Activated T-helper 2 cell treated with anti-CD3 and anti-CD28 coated beads, Interferon-gamma antibody, Interleukin-2, Interleukin-4, amounts not matched to agents 10 μg/mL and 5 μg/mL and 100 μg/mL, durations not matched to agents 14 hours and 24 hours and 36 hours (primary cell): ENCODE measurements around the gene ABCA2. TPM values are rescaled to one million over a fixed set of nuclear protein-coding genes. Genes with fewer than 3 reads are reported as not detected.
"Not testable (repeated sequence)": the region's sequence is repeated elsewhere in the genome, so short reads cannot be mapped to it uniquely, and the experiment has no call there.

ENCODE experiments used
- DNase-seq: peaks from one replicate; pipeline ENCODE4 v3.0.0; 2021; ENCODE audit warnings: low spot score
- H3K27ac Mint-ChIP-seq: one replicate; pipeline ENCODE4 v1.8.0; 2021; ENCODE audit warnings: mixed read lengths
- H3K27me3 Mint-ChIP-seq: one replicate; pipeline ENCODE4 v1.8.0; 2021; ENCODE audit warnings: low read depth, mixed read lengths
- H3K36me3 Mint-ChIP-seq: one replicate; pipeline ENCODE4 v1.8.0; 2021; ENCODE audit warnings: low read depth, mixed read lengths
- H3K4me1 Mint-ChIP-seq: one replicate; pipeline ENCODE4 v1.8.0; 2021; ENCODE audit warnings: low read depth, mixed read lengths
- H3K4me3 Mint-ChIP-seq: one replicate; pipeline ENCODE4 v1.8.0; 2021; ENCODE audit warnings: low read depth, mild to moderate bottlenecking, moderate library complexity, mixed read lengths
- H3K9me3 Mint-ChIP-seq: one replicate; pipeline ENCODE4 v1.8.0; 2021; ENCODE audit warnings: mixed read lengths
- intact Hi-C: fragments of 100-400 bp; cut with micrococcal nuclease; formaldehyde crosslinking; loops from one replicate; pipeline ENCODE4 v1.15.1; 2023
- total RNA-seq: library from RNA; stranded (reverse); gene quantifications from 2 replicates; pipeline ENCODE4 v1.2.3, GENCODE V29; 2022

Gene ABCA2
- total RNA-seq, 1 donor from 2014 or later, result 27.4 TPM

GRCh38 chr9:137011907-137012675 lies 15.9 kb downstream of the ABCA2 start:
- Mint-ChIP-seq H3K36me3 (no peaks in the 10 kb centered on the region), H3K4me3 (no peak overlapping the region), H3K4me1 (no peaks in the 10 kb centered on the region), H3K27me3 (no peaks in the 10 kb centered on the region), H3K27ac (no peak overlapping the region), H3K9me3 (no peaks in the 10 kb centered on the region)
- no peak for DNase-seq
- intact Hi-C loops, result no loop called here

DNA sequence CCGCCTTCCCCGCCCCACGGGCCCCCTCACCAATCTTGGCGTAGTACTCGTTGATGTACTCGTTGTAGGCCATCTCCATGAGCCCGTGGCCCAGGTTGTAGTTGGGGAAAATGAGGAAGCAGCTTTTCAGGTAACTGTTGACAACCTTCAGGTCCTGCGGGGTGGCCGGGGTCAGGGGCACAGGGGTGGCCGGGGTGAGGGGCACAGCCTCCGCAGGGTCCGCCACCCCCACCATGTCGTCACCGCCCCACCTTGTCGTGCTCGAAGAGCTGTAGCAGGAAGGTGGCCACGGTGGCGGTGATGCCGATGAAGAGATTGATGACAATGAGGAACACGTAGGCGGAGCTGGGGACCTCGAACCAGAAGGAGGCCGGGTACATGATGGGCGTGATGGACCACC lies 16.9 kb downstream of the ABCA2 start:
- H3K9me3 Mint-ChIP-seq, result no peaks in the 10 kb centered on the region

GRCh38 chr9:137009938-137010732 lies 17.9 kb downstream of the ABCA2 start:
- Mint-ChIP-seq H3K27me3 (no peaks in the 10 kb centered on the region), H3K9me3 (no peaks in the 10 kb centered on the region), H3K4me1 (no peaks in the 10 kb centered on the region), H3K4me3 (no peak overlapping the region), H3K27ac (no peak overlapping the region), H3K36me3 (no peaks in the 10 kb centered on the region)
- DNase-seq, result no peak
- intact Hi-C loops, result no loop called here

More for the DNA sequence above, 16.9 kb downstream of the ABCA2 start:
- intact Hi-C loops, result no loop called here
- no peak overlapping the region for H3K4me3 Mint-ChIP-seq
- H3K36me3 Mint-ChIP-seq, result no peaks in the 10 kb centered on the region
- no peaks in the 10 kb centered on the region for H3K27me3 Mint-ChIP-seq
- DNase-seq, result no peak
- H3K27ac Mint-ChIP-seq, result no peak overlapping the region
- H3K4me1 Mint-ChIP-seq, result no peaks in the 10 kb centered on the region

GRCh38 chr9:137009217-137009616 lies 18.8 kb downstream of the ABCA2 start:
- Mint-ChIP-seq H3K4me3 (no peak overlapping the region), H3K36me3 (no peaks in the 10 kb centered on the region), H3K9me3 (no peaks in the 10 kb centered on the region), H3K27me3 (no peaks in the 10 kb centered on the region), H3K4me1 (no peaks in the 10 kb centered on the region), H3K27ac (no peak overlapping the region)
- intact Hi-C loops, result no loop called here
- DNase-seq, result no peak

DNA sequence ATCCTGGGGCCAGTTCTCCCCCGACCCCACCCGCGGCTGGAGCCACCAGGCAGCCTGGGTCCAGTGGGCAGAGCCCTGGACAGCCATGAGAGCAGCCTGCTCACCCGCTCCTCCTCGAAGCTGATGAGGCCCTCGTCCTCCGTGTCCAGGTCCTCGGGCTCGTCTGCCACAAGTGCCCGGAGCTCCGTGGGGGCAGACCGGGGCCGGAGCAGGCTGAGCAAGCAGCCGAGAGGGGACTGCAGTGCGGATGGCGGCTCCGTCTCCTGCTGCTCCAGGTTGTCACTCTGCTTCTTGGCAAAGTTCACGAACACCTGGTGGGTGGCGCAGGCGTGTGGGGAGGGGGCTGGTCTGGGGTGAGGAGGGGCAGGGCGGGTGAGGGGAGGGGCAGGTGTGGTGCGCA lies 19.7 kb downstream of the ABCA2 start:
- intact Hi-C loops, result no loop called here
- no peaks in the 10 kb centered on the region for H3K9me3 Mint-ChIP-seq
- H3K4me1 Mint-ChIP-seq, result no peaks in the 10 kb centered on the region
- H3K36me3 Mint-ChIP-seq, result no peaks in the 10 kb centered on the region
- H3K4me3 Mint-ChIP-seq, result no peak overlapping the region
- no peak for DNase-seq
- no peak overlapping the region for H3K27ac Mint-ChIP-seq
- no peaks in the 10 kb centered on the region for H3K27me3 Mint-ChIP-seq

- H3K27ac Mint-ChIP-seq, result no peak overlapping the region
- DNase-seq, result no peak
- H3K4me3 Mint-ChIP-seq, result no peak overlapping the region
- intact Hi-C loops, result no loop called here
- H3K4me1 Mint-ChIP-seq, result no peaks in the 10 kb centered on the region
- H3K9me3 Mint-ChIP-seq, result no peaks in the 10 kb centered on the region
- H3K36me3 Mint-ChIP-seq, result no peaks in the 10 kb centered on the region
- H3K27me3 Mint-ChIP-seq, result no peaks in the 10 kb centered on the region
These were observed 20.2 kb downstream of the ABCA2 start for GRCh38 chr9:137007816-137008270.

- Mint-ChIP-seq H3K36me3 (no peaks in the 10 kb centered on the region), H3K4me3 (no peak overlapping the region), H3K27ac (no peak overlapping the region), H3K4me1 (no peaks in the 10 kb centered on the region), H3K27me3 (no peaks in the 10 kb centered on the region), H3K9me3 (no peaks in the 10 kb centered on the region)
- DNase-seq, result no peak
- intact Hi-C loops, result no loop called here
These were observed 20.8 kb downstream of the ABCA2 start for GRCh38 chr9:137007108-137007815.

DNA sequence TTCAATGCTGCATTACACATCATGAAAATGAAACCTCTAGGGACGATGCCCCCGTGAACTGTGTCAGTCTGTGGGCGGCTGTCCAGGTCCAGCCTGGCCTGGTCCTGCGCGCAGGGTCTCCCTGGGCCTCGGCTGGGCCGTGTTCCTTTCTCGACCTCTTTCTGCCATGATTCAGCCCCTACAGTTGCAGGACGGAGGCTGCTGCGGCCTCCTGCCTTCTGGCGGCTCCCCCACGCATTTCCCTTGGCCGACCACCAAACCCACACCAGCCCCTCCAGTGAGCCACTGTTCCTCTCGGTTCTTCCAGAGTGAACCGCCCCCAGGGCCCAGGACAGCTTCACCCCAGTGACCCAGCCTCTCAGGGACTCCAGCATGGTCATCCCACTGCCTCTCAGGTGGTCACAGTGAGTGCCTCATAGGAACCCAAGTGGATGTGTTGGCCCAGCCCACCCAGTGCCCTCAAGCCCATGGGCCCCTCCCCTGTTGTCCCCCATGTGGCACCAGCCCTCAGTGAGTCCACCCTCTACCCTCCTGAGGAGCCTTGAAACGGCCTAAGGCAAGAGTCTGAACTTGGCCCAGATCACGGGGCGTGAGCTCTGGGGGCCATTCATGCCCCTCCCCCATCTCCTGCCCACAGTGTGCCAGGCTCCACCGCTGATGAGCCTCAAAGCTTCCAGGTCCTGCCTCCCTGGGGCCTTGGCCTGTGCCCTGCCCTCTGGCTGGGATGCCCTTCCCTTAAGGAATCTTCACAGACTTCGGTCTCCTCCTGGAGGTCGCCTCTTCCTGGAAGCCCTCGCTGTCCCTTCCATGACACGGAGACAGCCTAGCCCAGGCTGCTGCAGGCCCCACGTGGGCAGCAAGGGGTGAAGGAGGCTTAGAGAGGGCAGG lies 21.7 kb downstream of the ABCA2 start:
- no peak overlapping the region for H3K27ac Mint-ChIP-seq
- no peak overlapping the region for H3K4me3 Mint-ChIP-seq
- no peaks in the 10 kb centered on the region for H3K36me3 Mint-ChIP-seq
- H3K4me1 Mint-ChIP-seq, result no peaks in the 10 kb centered on the region
- DNase-seq, result no peak
- H3K9me3 Mint-ChIP-seq, result no peaks in the 10 kb centered on the region
- H3K27me3 Mint-ChIP-seq, result peaks cover 3% of the 10 kb centered on the region
- intact Hi-C loops, result no loop called here

DNA sequence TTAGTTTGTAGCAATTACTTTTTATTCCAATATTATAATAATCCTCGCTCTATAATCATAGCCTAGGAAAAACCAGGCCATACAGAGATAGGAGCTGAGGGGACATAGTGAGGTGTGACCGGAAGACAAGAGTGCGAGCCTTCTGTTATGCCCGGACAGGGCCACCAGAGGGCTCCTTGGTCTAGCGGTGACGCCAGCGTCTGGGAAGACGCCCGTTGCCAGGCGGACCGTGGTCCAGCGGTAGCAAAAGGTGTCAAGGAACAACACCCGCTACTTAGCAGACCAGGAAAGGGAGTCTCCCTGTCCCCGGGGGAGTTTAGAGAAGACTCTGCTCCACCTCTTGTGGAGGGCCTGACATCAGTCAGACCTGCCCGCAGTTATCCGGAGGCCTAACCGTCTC lies 23.8 kb downstream of the ABCA2 start:
- H3K9me3 Mint-ChIP-seq, H3K4me3 Mint-ChIP-seq, H3K27ac Mint-ChIP-seq, H3K36me3 Mint-ChIP-seq, H3K27me3 Mint-ChIP-seq, DNase-seq, intact Hi-C loops: not testable (repeated sequence)
- H3K4me1 Mint-ChIP-seq, result peaks cover 10% of the 10 kb centered on the region

DNA sequence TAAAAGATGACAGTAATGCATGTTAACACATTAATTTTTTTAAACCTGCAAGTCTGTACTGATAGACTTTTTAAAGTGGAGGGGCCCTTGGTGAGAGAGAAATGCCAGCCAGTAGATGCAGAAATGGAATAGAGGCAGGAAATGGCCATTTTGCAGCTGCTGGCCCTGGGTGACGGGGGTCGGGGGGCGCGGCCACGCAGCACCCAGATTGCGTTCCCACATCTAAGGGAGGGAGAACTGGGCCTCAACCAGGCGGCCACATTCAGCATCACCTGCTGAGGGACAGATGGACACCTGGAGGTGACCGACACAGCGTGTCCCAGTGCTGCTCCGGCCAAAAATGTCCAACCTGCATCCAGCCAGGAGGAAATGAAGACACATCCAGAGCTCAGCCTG lies 25.4 kb downstream of the ABCA2 start:
- intact Hi-C loops, result no loop called here
- no peak overlapping the region for H3K27ac Mint-ChIP-seq

DNA sequence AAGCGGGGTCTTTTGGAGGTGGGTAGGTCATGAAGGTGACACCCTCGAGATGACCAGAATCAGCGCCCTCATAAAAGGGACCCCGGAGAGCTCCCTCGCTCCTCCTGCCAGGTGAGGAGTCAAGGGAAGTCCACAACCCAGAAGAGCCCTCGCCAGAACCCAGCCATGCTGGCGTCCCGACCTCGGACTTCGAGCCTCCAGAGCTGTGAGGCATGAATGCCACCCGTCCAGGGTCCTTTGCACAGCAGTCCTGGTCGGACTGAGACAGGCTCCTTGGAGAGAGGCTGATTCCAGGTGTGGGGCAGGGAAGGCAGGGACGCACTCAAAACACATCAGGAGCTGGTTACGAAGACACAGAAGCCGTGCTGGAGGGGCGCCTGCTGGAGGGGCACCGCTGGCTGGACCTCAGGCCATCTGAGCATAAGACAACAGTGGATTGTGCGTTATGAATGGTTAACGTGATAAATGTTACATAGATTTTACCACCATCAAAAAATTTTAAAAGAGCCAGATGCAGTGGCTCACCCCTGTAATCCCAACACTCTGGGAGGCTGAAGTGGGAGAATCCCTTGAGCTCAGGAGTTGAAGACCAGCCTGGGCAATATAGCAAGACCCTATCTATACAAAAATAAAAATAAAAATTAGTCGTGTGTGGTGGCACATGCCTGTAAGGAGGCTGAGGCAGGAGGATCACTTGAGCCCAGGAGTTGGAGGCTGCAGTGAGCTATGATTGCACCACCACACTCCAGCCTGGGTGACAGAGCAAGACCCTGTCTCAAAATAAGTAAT lies 26.0 kb downstream of the ABCA2 start:
- Mint-ChIP-seq H3K4me1 (peaks cover 21% of the 10 kb centered on the region), H3K4me3 (no peak overlapping the region), H3K9me3 (no peaks in the 10 kb centered on the region), H3K27me3 (peaks cover 3% of the 10 kb centered on the region), H3K27ac (no peak overlapping the region), H3K36me3 (no peaks in the 10 kb centered on the region)
- intact Hi-C loops, result loop anchor here (2.0 kb wide), 1 partner anchor 33 kb away; no protein-coding TSS in a partner anchor
- DNase-seq, result no peak

More for the DNA sequence above, 25.4 kb downstream of the ABCA2 start:
- Mint-ChIP-seq H3K36me3 (no peaks in the 10 kb centered on the region), H3K27me3 (peaks cover 3% of the 10 kb centered on the region), H3K9me3 (no peaks in the 10 kb centered on the region), H3K4me3 (no peak overlapping the region), H3K4me1 (peaks cover 19% of the 10 kb centered on the region)
- DNase-seq, result no peak
